ENCODE data around the gene PRPF19. TPM values are rescaled to one million over a fixed set of nuclear protein-coding genes. Genes with fewer than 3 reads are reported as not detected.
A peak's percentile ranks its signal among the peaks of the same experiment; 100 is the strongest.

Gene PRPF19
- total RNA-seq, 1 experiment from 2014 or later = 56.3 TPM

DNA sequence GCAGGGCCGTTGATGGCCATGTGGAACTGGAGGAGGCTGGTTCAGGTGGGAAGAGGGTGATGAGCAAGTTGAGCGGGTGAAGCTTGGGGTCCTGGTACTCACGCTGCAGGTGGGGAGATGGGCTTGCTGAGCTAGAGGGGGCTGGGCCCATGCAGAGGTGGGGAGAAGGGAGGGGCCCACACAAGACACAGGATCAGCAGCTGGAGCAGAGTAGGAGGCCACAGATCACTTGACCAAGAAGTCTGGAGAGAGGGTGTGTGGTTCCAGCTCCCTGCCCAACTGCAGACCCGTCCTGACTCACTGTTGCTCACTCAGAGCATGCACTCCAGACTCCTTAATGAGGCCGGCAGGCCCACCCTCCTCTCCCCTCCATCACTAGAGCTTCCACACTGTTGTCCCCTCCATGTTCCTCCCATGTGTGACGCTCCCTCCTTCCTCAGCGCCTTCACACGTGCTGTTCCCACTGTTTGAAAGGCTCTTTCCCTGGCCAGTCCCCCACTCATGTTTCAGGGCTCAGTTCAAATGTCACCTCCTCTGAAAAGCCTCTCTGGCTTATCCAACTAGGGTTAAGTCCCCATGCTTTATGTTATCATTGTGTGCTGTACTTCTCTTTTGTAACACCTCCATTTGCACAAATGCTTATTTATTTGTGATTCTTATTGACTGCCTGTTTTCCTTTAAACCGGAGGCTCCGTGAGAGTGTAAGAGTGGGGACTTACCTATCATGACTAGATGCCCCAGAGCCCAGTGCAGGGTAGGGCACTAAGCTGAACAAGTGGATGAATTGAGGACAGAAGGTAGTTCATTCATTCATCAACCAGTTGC, 62.1 kb downstream of the PRPF19 start:
- no peak for DNase-seq (ENCODE audit: low spot score)

DNA sequence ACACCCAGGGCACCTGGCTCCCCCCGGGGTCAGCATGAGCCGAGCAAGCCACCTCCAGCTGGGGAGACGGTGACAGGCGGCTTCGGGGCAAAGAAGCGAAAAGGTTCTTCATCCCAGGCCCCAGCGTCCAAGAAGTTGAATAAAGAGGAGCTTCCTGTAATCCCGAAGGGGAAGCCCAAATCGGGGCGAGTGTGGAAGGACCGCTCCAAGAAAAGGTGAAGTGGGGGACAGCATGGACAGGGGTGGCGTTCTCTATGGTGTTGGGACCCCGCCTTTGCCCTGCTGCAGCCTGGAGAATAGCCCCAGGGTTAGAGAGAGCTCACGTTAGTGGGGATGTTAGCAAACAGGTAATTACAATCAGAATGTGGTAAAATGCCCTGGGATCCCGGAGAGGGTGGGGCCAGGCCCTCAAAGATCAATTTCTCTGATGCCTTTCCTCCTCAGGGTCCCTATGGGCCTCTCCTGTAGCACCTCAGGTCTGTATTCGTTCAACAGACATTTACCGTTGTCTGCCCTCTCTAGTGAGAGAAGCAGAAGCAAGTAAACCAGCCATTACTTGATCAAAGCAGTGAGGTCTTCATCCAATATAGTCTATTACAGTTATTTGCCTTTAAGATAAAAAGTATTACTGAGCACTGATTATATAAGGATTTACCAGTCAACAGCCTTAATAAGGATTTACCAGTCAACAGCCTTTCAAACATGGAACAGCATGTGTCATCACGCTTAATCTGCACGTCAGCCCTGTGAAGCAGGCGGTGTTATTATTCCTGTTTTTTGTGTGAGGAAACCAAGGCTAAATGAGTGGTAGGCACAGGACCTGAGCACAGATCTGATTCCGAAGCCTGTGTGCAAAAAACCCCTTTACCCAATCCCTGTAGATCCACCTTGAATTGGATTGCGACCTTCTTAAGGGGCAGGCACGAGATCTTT, 63.5 kb downstream of the PRPF19 start:
- DNase-seq (ENCODE audit: low spot score) = no peak

DNA sequence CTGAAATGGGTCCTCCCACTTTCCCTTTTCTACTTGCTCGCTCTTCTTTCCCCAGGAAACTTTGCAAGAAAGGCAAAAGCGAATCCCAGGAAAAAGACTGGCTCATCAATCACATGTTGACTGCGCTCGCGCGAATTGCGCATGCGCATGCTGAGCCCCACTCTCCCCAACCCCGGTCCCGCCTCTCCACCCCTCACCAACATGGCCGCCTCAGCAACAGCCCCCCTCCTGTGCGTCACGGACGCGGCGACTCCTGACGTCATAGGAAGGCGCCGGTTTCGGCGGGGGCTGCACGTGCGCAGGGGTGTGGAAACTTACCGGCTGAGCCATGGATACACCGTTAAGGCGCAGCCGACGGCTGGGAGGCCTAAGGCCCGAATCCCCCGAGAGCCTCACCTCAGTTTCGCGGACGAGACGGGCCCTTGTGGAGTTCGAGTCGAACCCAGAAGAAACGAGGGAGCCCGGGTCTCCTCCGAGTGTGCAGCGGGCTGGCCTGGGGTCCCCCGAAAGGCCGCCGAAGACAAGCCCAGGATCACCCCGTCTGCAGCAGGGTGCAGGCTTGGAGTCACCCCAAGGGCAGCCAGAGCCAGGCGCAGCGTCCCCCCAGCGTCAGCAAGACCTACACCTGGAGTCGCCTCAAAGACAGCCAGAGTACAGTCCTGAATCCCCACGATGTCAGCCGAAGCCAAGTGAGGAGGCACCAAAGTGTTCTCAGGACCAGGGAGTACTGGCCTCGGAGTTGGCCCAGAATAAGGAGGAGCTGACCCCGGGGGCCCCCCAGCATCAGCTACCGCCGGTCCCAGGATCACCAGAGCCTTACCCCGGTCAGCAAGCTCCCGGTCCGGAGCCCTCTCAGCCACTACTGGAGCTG, 64.4 kb downstream of the PRPF19 start, which contains the start of gene CCDC86:
Gene CCDC86, plus strand, starts transcription at position 317 of the 871 bp plus-strand sequence. Its CDS starts 12 bp downstream, at position 329.
- DNase-seq (ENCODE audit: low spot score) = peak; percentile 92

Other genes starting within 250 kb of the PRPF19 start
- not detected in 2 replicates for gene MS4A8, start 207.0 kb downstream of the PRPF19 start, total RNA-seq (2014; rRNA removed; shearing (Covaris generic))
- not detected in 2 replicates for gene MS4A18, start 181.9 kb downstream of the PRPF19 start, total RNA-seq (2014; rRNA removed; shearing (Covaris generic))
- not detected in 2 replicates for gene MS4A15, start 149.7 kb downstream of the PRPF19 start, total RNA-seq (2014; rRNA removed; shearing (Covaris generic))
- not detected in 2 replicates for gene MS4A10, start 121.3 kb downstream of the PRPF19 start, total RNA-seq (2014; rRNA removed; shearing (Covaris generic))
- 14.2 and 15.7 TPM in 2 replicates for gene CCDC86, start 64.5 kb downstream of the PRPF19 start, total RNA-seq (2014; rRNA removed; shearing (Covaris generic))
- 0.10 TPM in 1 of 2 replicates, not detected in the other for gene PTGDR2, start 50.6 kb downstream of the PRPF19 start, total RNA-seq (2014; rRNA removed; shearing (Covaris generic))
- gene ZP1, start 39.0 kb downstream of the PRPF19 start, total RNA-seq (2014; rRNA removed; shearing (Covaris generic)) = 0.05 and 1.1 TPM in 2 replicates
- 46.9 and 92.9 TPM in 2 replicates for gene TMEM109, start 7.6 kb upstream of the PRPF19 start, total RNA-seq (2014; rRNA removed; shearing (Covaris generic))
- gene TMEM132A, start 17.9 kb upstream of the PRPF19 start, total RNA-seq (2014; rRNA removed; shearing (Covaris generic)) = 132 and 170 TPM in 2 replicates
- 6.5 and 9.9 TPM in 2 replicates for gene SLC15A3, start 45.6 kb upstream of the PRPF19 start, total RNA-seq (2014; rRNA removed; shearing (Covaris generic))
- gene CD6, start 65.1 kb upstream of the PRPF19 start, total RNA-seq (2014; rRNA removed; shearing (Covaris generic)) = not detected in 2 replicates
- gene CD5, start 195.9 kb upstream of the PRPF19 start, total RNA-seq (2014; rRNA removed; shearing (Covaris generic)) = not detected in 2 replicates

Data from A172 (cell line).